Fibroblast of mammary gland (primary cell): ENCODE measurements around the gene TMOD4.

Source experiments
- DNase-seq: peaks from one replicate; pipeline ENCODE4 v3.0.0-alpha.2; 2010; ENCODE audit warnings: low read depth
- H3K4me3 ChIP-seq: 2 replicates; pipeline ENCODE4 v1.5.1; 2011; ENCODE audit warnings: low read depth, mild to moderate bottlenecking, low read length, moderate library complexity; ENCODE audit not compliant: control insufficient read depth
- CTCF ChIP-seq: conservative IDR thresholded peaks from 2 replicates; pipeline ENCODE4 v1.5.1; 2011; ENCODE audit warnings: low read depth, low read length, inconsistent platforms; ENCODE audit not compliant: control insufficient read depth, insufficient read depth

TMOD4 gene

GRCh38 chr1:151134396-151134795 lies 41.4 kb downstream of the TMOD4 start:
- DNase-seq = peak; percentile 11
- TF ChIP-seq CTCF = no peak
- no peak overlapping the region for H3K4me3 ChIP-seq

GRCh38 chr1:151133018-151133806 lies 42.6 kb downstream of the TMOD4 start:
- peak; percentile 19 for DNase-seq
- H3K4me3 ChIP-seq = no peak overlapping the region
- no peak for TF ChIP-seq CTCF

- H3K4me3 ChIP-seq = no peak overlapping the region
- no peak for DNase-seq
- no peak for TF ChIP-seq CTCF
Measured at GRCh38 chr1:151132335-151133017, 43.3 kb downstream of the TMOD4 start.

GRCh38 chr1:151131701-151132334 lies 44.0 kb downstream of the TMOD4 start:
- H3K4me3 ChIP-seq = peak overlapping the region; percentile 23
- peak; percentile 25 for DNase-seq
- TF ChIP-seq CTCF = no peak

- peak overlapping the region; percentile 23 for H3K4me3 ChIP-seq
- TF ChIP-seq CTCF = no peak
- peak; percentile 81 for DNase-seq
Measured at GRCh38 chr1:151130987-151131586, 44.7 kb downstream of the TMOD4 start.

GRCh38 chr1:151128800-151129199 lies 47.0 kb downstream of the TMOD4 start:
- DNase-seq = no peak
- no peak for TF ChIP-seq CTCF
- no peak overlapping the region for H3K4me3 ChIP-seq
